Stimulated activated naive CD8-positive, alpha-beta T cell treated with anti-CD3 and anti-CD28 coated beads, Interleukin-15, Interleukin-2, amounts not matched to agents 100 U/mL and 50 U/mL, for 24 hours (primary cell): ENCODE data around the gene MDH2.
"Not testable (repeated sequence)": the region's sequence is repeated elsewhere in the genome, so short reads cannot be mapped to it uniquely, and the experiment has no call there.

ENCODE experiments used
- ATAC-seq: fragments of 150-1000 bp; cut with Tn5 transposase; one replicate; pipeline ENCODE4 v1.10.0; 2021
- DNase-seq: peaks from one replicate; pipeline ENCODE4 v3.0.0; 2021

Gene MDH2

DNA sequence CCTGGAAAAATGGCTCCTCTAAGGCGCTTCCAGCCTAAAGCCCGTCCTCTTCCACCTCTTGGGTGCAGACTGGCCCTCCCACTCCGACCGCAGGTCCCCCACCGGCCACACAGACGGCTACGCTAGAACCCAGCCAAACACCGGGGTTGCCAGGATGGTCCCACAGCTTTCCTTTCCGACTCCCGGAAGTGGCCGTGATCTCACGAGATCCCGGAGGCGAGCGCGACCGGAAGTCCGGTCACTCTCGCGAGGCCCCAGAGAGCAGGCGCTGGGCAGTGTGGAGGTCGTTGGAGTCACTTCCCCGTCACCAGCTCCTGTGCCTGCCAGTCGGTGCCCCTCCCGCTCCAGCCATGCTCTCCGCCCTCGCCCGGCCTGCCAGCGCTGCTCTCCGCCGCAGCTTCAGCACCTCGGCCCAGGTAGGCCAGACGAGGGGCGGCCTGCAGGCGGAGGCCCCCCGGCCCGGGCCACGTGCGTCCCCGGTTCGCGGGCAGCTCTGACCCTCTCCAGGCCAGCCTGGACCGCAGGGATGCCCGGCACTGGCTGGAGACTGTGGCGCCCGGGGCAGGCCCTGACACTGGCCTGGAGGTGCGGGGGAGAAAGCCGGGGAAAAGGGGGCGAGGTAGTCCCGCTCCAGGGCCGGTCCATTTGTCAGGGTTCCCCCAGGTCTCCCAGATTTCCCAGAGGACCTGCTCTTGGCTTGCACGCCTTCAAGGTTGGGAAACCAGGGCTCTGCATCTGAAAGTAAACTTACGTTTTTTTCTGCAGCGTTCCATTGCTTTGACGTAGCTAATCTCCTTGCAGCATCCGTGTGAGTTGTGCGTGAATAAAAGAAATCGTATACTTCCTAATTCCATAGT, at the start of gene MDH2, which contains the start of gene STYXL1:
Gene MDH2 (plus strand): TSS at position 296 of the 857 bp plus-strand sequence. CDS start 55 bp downstream, at position 351.
Gene STYXL1 (minus strand): TSS at position 190 of the 857 bp plus-strand sequence. CDS start 17,477 bp downstream, outside the sequence.
- DNase-seq: peak; percentile 93

DNA sequence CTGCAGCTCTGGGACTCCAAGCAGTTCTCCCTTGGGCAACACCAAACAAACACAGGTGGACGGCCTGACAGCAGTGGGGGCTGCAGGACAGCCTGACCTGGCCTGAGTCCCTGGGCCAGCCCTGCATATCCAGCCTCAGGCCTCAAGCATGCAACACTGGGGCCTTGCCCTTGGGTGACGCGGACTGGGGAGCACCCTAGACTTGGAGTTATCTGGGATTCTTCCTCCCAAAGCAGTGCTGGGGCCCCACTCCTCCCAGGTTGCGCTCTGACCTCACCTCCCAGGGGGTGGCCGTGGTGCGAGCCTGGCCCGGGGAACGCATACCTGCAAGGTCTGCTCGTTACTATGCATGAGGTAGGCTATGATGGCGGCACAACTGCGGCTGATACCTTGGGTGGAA, 47.3 kb upstream of the MDH2 start:
- no peak for ATAC-seq
- no peak for DNase-seq

More for the DNA sequence above, at the start of gene MDH2, which contains the start of gene STYXL1:
- ATAC-seq: peak; percentile 98

GRCh38 chr7:76002139-76002538, 45.8 kb upstream of the MDH2 start:
- no peak for DNase-seq
- no peak for ATAC-seq

- ATAC-seq: no peak
- no peak for DNase-seq
Observed at GRCh38 chr7:76002822-76003221, 45.1 kb upstream of the MDH2 start.

GRCh38 chr7:76003351-76003750, 44.6 kb upstream of the MDH2 start:
- no peak for DNase-seq
- no peak for ATAC-seq

DNA sequence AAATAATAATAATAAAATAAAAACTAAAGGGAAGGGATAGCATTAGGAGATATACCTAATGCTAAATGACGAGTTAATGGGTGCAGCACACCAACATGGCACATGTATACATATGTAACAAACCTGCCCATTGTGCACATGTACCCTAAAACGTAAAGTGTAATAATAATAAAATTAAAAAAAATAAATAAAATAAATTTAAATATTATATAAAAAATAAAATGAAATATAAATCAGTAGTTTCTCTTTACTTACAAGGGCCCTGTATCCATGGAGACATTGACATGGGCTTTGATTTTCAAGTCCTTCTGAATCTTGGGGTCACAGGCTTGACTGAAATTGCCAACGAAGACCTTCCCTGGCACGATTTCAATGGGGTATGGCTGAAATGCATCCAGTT, 42.9 kb upstream of the MDH2 start:
- ATAC-seq, DNase-seq: not testable (repeated sequence)

GRCh38 chr7:76008156-76008687, 39.7 kb upstream of the MDH2 start:
- DNase-seq: peak; percentile 56
- ATAC-seq: peak; percentile 80

DNA sequence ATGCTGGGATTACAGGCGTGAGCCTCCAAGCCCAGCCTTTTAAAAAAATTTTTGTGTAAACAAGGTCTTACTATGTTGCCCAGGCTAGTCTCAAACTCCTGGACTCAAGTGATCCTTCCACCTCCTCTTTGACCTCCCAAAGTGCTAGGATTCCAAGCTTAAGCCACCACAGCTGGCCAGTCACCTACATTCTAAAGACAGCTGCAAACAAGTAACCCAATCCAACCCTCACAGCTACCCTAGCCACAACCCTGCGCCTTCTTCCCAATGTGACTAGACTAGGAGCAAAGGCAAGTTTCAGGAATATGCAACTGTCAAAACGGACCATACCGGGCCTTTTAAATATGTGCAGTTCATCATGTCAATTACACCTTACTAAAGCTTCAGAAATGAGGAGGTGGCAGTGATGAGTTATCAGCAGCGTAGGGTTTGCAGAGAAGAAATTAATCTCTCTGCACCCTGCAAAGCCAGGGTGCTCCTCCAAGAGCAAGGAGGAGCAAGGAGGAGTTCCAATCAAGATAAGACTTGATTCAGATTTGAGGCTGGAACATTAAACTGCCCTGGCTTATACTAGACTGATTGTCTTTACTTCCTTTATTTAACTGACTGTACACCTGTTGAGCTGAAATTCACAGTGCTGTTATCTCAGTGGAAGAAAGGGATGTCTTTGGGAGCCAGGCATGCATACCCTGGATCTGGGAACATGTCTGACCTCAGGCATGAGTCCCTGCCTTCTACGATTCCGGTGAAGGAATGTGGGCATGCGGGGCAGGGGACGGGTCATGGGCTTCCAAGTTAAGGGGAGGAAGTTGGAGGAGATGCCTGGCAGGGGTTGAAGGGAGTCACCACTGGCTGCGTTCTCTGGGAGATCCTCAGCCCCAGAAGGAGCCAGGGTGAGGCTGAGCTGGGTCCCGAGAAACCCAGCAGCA, 38.0 kb upstream of the MDH2 start:
- ATAC-seq (no peak), DNase-seq (no peak)

- DNase-seq (no peak), ATAC-seq (no peak)
Observed at GRCh38 chr7:76011442-76011861, 36.5 kb upstream of the MDH2 start.

DNA sequence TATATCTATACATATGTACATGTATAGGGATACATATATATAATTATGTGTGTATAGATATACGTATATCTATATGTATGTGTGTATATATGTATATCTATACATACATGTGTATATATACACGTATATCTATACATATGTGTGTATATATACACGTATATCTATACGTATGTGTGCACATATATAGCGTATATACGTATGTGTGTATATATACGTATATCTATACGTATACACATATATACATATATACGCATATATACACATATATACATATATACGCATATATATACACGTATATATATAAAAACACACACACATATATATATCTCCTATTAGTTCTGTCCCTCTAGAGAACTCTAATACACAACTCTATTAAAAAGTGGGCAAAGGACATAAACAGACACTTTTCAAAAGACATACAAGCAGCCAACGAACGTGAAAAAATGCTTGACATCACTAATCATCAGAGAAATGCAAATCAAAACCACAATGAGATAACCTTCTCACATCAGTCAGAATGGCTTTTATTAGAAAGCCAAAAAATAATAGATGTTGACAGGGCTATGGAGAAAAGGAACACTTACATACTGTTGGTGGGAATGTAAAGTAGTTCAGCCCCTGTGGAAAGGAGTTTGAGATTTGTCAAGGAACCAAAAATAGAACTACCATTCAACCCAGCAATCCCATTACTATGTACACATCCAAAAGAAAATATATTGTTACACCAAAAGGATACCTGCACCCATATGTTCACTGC, 31.5 kb upstream of the MDH2 start:
- no peak for ATAC-seq
- no peak for DNase-seq

DNA sequence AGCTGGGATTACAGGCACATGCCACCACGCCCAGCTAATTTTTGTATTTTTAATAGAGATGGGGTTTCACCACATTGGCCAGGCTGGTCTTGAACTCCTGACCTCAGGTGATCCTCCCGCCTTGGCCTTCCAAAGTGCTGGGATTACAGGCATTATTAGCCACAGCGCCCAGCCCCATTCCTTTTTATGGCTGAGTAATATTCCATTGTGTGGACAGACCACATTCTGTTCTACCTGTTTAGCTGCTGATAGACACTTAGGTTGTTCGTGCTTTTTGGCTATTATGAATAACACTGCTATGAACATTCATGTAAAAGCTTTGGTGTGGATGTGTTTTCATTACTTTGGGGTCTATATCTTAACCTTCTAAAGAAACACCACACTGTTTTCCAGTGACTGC, 29.4 kb upstream of the MDH2 start:
- not testable (repeated sequence) for ATAC-seq

GRCh38 chr7:76020031-76020714, 27.7 kb upstream of the MDH2 start:
- ATAC-seq (peak; percentile 66), DNase-seq (peak; percentile 76)

More for the DNA sequence above, 29.4 kb upstream of the MDH2 start:
- DNase-seq: not testable (repeated sequence)

DNA sequence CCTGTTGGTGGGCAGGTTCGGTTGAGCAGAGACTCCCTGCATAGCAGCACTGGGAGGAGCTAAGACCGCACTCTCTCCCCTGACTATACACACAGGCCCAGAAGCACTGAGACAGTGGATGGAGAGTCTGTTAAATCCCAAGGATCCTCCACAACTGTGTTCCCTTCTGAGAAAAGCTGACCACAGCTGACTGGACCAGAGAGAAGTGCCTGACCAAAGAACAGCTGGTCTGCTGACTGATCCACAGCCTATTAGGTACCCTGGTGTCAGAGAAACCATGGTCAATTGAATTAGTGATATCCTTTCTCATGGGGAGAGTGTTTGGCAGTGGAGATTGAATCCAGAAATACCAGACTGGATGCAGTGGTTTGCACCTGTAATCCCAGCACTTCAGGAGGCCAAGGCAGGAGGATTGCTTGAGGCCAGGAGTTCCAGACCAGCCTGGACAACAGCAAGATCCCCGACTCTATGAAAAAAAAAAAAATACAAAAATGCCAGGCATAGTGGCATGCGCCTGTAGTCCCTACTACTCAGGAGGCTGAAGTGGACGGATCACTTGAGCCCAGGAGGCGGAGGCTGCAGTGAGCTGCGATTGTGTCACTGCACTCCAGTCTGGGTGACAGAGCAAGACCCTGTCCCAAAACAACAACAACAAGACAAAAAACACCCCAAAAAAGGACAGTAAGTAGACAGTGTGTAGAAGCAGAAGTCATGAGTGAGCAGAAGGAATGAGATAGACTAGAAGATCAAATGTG, 25.7 kb upstream of the MDH2 start:
- no peak for ATAC-seq
- DNase-seq: no peak

DNA sequence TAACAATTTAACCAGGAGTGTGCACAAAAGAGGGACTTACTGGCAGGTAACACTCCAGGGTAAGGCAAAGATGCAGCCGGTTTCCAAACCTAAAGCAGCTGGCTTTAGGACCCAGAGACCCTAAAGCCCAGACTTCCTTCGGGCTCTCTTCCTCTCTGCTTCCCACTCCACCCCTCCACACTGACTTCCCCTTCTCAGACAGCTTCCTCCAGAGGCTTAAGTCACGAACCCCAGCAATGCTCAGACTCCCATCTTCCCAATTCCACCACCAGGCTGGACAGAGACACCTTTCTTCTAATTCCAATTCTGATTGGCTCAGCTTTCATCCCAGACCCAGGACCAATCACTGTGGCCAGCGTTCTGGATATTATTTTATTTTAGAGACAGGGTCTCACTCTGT, 24.9 kb upstream of the MDH2 start:
- DNase-seq (no peak), ATAC-seq (no peak)

- not testable (repeated sequence) for DNase-seq, ATAC-seq
Observed at GRCh38 chr7:76029682-76030081, 18.2 kb upstream of the MDH2 start.

DNA sequence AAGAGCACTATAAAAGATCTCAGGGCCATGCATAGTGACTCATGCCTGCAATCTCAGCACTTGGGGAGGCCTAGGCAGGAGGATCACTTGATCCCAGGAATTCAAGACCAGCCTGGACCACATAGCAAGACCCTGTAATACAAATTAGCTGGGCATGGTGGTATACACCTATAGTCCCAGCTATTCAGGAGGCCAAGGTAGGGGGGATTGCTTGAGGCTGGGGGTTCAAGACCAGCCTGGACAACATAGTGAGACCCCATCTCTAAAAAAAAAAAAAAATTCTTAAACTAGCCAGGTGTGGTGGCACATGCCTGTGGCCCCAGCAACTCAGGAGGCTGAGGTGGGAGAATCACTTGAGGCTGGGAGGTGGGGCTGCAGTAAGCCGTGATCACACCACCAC, 15.9 kb upstream of the MDH2 start:
- DNase-seq (no peak), ATAC-seq (no peak)

DNA sequence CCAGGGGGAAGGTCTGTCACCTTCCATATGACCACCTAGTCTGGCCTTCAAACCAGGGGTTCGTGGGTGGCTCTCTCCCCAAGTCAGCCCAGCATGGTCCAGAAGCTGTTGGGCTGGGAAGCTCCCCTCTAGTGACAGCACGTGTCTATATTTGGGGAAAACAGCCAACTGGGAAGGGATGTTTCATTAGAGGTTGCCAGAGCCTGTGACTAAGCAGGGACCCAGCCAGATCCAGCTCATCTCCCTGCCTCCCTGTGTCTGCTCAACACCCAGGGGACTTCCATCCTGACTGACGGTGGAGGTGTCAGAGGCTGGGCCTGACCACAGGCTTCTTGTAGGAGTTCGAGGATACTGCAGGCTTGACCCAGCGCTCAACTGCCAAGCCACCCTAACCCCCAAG, 10.6 kb upstream of the MDH2 start:
- DNase-seq (no peak), ATAC-seq (no peak)

DNA sequence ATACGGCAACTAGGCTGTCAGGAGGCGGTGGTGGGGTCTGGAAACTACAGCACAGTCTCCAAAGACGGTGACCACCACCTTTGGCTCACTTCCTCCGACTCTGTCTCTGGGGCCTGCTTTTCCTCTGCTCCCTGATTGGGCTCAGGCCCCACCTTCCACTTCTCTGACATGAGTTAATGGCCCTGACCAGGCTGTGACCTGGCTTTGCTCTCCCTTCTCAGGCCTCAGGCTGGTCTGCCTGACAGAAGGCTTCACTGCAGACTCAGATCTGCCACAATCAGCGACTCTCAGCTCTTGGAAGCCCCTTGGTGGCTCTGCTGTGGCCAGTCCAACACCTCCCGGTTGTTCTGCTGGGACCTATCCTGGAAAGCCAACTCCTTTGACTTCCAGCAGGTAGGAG, 7.8 kb upstream of the MDH2 start:
- ATAC-seq (no peak), DNase-seq (no peak)

DNA sequence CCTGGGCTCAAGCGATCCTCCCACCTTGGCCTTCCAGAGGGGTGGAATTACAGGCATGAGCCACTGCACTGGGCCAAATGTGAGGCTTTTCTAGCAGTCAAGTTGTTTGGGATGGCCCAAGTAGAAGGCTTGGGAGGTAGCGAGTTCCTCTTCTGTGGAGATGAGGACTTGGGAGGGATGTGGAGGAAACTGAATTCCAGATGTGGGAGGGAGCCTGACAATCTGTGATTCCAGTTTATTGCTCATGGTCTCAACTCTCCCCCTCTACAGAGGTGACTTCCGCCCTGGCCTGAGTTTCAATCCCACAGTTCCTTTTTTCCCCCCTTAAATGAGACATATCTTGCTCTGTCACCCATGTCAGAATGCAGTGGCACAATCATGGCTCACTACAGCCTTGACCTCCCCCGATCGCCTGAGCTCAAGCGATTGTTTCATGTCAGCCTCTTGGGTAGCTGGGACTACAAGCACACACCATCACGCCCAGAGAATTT, 3.5 kb upstream of the MDH2 start:
- DNase-seq (no peak), ATAC-seq (no peak)

DNA sequence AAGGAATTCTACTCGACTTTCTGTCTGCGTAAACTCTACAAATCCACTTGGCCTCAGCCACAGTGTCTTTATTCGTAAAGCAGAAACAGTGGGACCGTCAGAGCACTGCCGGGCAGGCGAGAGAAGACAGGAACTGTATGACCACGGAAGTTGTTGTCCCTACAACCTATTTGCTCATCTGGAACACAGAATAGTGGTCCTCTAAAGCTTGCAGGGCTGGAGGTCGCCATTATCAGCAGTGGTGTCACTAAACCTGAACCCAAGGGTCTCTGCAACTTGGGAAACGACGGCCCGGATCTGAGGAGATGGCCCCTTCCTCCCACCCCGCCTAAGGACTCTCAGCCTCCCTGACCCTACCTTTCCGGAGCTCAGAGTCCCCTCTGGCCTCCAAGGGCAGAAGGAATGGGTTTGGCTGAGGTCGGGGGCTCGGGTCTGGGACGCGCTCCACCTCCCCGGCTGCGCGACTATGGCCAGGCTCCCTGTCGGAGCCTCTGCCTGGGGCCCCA, 548 bp upstream of the MDH2 start:
- no peak for ATAC-seq
- DNase-seq: no peak
